GM23338 (cell line): ENCODE data around the gene HES7. TPM values are rescaled to one million over a fixed set of nuclear protein-coding genes. Genes with fewer than 3 reads are reported as not detected.

Experiments used
- ATAC-seq: fragments of 200-7000 bp; cut with Tn5 transposase; 3 replicates; pipeline ENCODE4 v1.9.1; 2020
- DNase-seq: peaks from one replicate; pipeline ENCODE4 v3.0.0-alpha.2; 2015; ENCODE audit warnings: low spot score
- H2AFZ ChIP-seq: fragments of 200-600 bp; sonication (generic); 2 replicates; pipeline ENCODE4 v1.8.0; 2016; ENCODE audit warnings: antibody characterized with exemption, mild to moderate bottlenecking, moderate library complexity
- H3F3A ChIP-seq: fragments of 200-600 bp; sonication (generic); replicated peaks from 2 replicates; pipeline ENCODE4 v1.8.0; 2017; ENCODE audit warnings: antibody characterized with exemption, mixed run types, low read depth
- H3K27ac ChIP-seq: fragments of 200-600 bp; sonication (generic); 2 replicates; pipeline ENCODE4 v1.6.1; 2016; ENCODE audit warnings: low read depth
- H3K27me3 ChIP-seq: fragments of 200-600 bp; sonication (generic); 2 replicates; pipeline ENCODE4 v1.8.0; 2016; ENCODE audit warnings: mild to moderate bottlenecking, mixed run types, moderate library complexity; ENCODE audit not compliant: insufficient read depth
- H3K36me3 ChIP-seq: fragments of 200-600 bp; sonication (generic); 2 replicates; pipeline ENCODE4 v1.8.0; 2016; ENCODE audit warnings: mild to moderate bottlenecking; ENCODE audit not compliant: insufficient read depth
- H3K4me1 ChIP-seq: fragments of 200-600 bp; sonication (generic); 2 replicates; pipeline ENCODE4 v1.8.0; 2016; ENCODE audit warnings: mild to moderate bottlenecking, moderate library complexity; ENCODE audit not compliant: insufficient read depth
- H3K4me2 ChIP-seq: fragments of 200-600 bp; sonication (generic); 2 replicates; pipeline ENCODE4 v1.7.1; 2017; ENCODE audit warnings: mixed run types
- H3K4me3 ChIP-seq: fragments of 200-600 bp; sonication (generic); 2 replicates; pipeline ENCODE4 v1.6.1; 2016; ENCODE audit warnings: mixed run types
- H3K79me2 ChIP-seq: fragments of 200-600 bp; sonication (generic); replicated peaks from 2 replicates; pipeline ENCODE4 v1.8.0; 2017; ENCODE audit warnings: mild to moderate bottlenecking; ENCODE audit not compliant: insufficient read depth
- H3K9me2 ChIP-seq: fragments of 200-600 bp; sonication (generic); 2 replicates; pipeline ENCODE4 v1.8.0; 2017; ENCODE audit not compliant: insufficient read depth
- H4K20me1 ChIP-seq: fragments of 200-600 bp; sonication (generic); replicated peaks from 2 replicates; pipeline ENCODE4 v1.8.0; 2017; ENCODE audit warnings: mild to moderate bottlenecking; ENCODE audit not compliant: insufficient read depth
- H3K27ac Mint-ChIP-seq: 2 replicates; pipeline ENCODE4 v1.8.0; 2020; ENCODE audit warnings: inconsistent platforms, mild to moderate bottlenecking, moderate library complexity, mixed read lengths
- H3K27me3 Mint-ChIP-seq: 3 replicates; pipeline ENCODE4 v1.8.0; 2022; ENCODE audit warnings: low read depth, mild to moderate bottlenecking, moderate library complexity, mixed read lengths, inconsistent platforms; ENCODE audit not compliant: insufficient read depth, poor library complexity
- H3K36me3 Mint-ChIP-seq: 3 replicates; pipeline ENCODE4 v1.8.0; 2021; ENCODE audit warnings: low read depth, mild to moderate bottlenecking, inconsistent platforms, moderate library complexity, mixed read lengths
- H3K4me1 Mint-ChIP-seq: 3 replicates; pipeline ENCODE4 v1.8.0; 2020; ENCODE audit warnings: mild to moderate bottlenecking, inconsistent platforms, mixed read lengths
- H3K4me3 Mint-ChIP-seq: 3 replicates; pipeline ENCODE4 v1.8.0; 2021; ENCODE audit warnings: moderate library complexity, mild to moderate bottlenecking, inconsistent platforms, mixed read lengths
- H3K9me3 Mint-ChIP-seq: 3 replicates; pipeline ENCODE4 v1.8.0; 2020; ENCODE audit warnings: moderate library complexity, mild to moderate bottlenecking, inconsistent platforms, mixed read lengths
- CREB1 ChIP-seq: fragments of 250-450 bp; sonication (Bioruptor Pico); IDR thresholded peaks from 2 replicates; pipeline ENCODE4 v1.5.0; 2020; ENCODE audit warnings: low read depth, mild to moderate bottlenecking, moderate library complexity
- EZH2phosphoT487 ChIP-seq: fragments of 200-600 bp; sonication (generic); IDR thresholded peaks from one replicate; pipeline ENCODE4 v1.8.1; 2018; ENCODE audit warnings: antibody characterized with exemption; ENCODE audit not compliant: unreplicated experiment
- JUNB ChIP-seq: IDR thresholded peaks from one replicate; pipeline ENCODE4 v1.6.1; 2016; ENCODE audit warnings: antibody characterized with exemption; ENCODE audit not compliant: unreplicated experiment
- NANOG ChIP-seq: IDR thresholded peaks from 2 replicates; pipeline ENCODE4 v1.6.1; 2016; ENCODE audit warnings: antibody characterized with exemption, borderline replicate concordance
- POLR2AphosphoS5 ChIP-seq: IDR thresholded peaks from 2 replicates; pipeline ENCODE4 v1.6.1; 2016; ENCODE audit warnings: antibody characterized with exemption, low read depth
- ZNF331 ChIP-seq: fragments of 250-450 bp; sonication (Bioruptor Pico); IDR thresholded peaks from 2 replicates; pipeline ENCODE4 v1.5.0; 2020; ENCODE audit warnings: low read depth, mild to moderate bottlenecking, moderate library complexity
- polyA plus RNA-seq: library from polyadenylated mRNA; unstranded; fragments of >200 nt; fragmentation: Nextera tagmentation; extraction: Ambion mirVana; gene quantifications from 2 replicates; pipeline ENCODE4 v1.2.1, GENCODE V29; 2016
- total RNA-seq: library from RNA; depleted of rRNA; stranded (reverse); fragments of >200 nt; shearing (Covaris generic); gene quantifications from 2 replicates; pipeline ENCODE4 v1.2.3, GENCODE V29; 2014
- TF ChIP-seq, protein P1 (sequence below): IDR thresholded peaks from one replicate; pipeline ENCODE4 v1.6.1; 2018; ENCODE audit warnings: antibody characterized with exemption; ENCODE audit not compliant: unreplicated experiment
- TF ChIP-seq, protein P2 (sequence below): fragments of 250-450 bp; sonication (Bioruptor Pico); IDR thresholded peaks from 2 replicates; pipeline ENCODE4 v1.5.0; 2020; ENCODE audit warnings: mild to moderate bottlenecking, moderate library complexity

The HES7 gene
- total and polyA plus RNA-seq, 2 experiments from 2014 or later = 0.14 TPM; not detected in 1

DNA sequence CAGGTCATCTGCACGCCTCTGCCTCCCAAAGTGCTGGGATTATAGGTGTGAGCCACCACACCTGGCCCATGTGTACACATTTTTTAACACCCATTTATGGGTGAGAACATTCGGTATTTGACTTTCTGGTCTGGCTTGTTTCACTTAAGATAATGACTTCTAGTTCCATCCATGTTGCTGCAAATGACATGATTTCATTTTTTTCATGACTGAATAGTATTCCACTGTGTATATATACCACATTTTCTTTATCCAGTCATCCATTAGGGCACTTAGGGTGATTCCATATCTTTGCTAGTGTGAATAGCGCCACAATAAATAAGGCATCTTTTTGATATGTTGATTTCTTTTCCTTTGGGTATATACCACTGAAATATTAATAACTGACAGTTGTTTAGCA lies 42.0 kb downstream of the HES7 start:
- Histone ChIP-seq H3K4me2 (no peak overlapping the region), H3K4me1 (peaks cover 10% of the 10 kb centered on the region; the same call in 1 of the 2 replicates), H3K27me3 (peaks cover 59% of the 10 kb centered on the region), H3K9me2 (no peaks in the 10 kb centered on the region), H2AFZ (no peak overlapping the region), H4K20me1 (0 out of 2 replicates have a peak, but pooled peaks cover 5% of the 10 kb centered on the region), H3K4me3 (no peak overlapping the region), H3K36me3 (no peaks in the 10 kb centered on the region), H3K79me2 (no peaks in the 10 kb centered on the region), H3K27ac (no peak overlapping the region), H3F3A (no peaks in the 10 kb centered on the region)
- Mint-ChIP-seq H3K4me1 (peaks cover 6% of the 10 kb centered on the region; the same call in 2 of the 3 replicates), H3K27ac (no peak overlapping the region), H3K4me3 (no peak overlapping the region), H3K36me3 (peaks cover 2% of the 10 kb centered on the region; the same call in 1 of the 3 replicates), H3K9me3 (peaks cover 5% of the 10 kb centered on the region; the same call in 2 of the 3 replicates), H3K27me3 (peaks cover 31% of the 10 kb centered on the region)
- TF ChIP-seq ZNF331 (CRISPR knock-in tag) = no peak
- TF ChIP-seq NANOG = no peak
- TF ChIP-seq, protein P1, sequence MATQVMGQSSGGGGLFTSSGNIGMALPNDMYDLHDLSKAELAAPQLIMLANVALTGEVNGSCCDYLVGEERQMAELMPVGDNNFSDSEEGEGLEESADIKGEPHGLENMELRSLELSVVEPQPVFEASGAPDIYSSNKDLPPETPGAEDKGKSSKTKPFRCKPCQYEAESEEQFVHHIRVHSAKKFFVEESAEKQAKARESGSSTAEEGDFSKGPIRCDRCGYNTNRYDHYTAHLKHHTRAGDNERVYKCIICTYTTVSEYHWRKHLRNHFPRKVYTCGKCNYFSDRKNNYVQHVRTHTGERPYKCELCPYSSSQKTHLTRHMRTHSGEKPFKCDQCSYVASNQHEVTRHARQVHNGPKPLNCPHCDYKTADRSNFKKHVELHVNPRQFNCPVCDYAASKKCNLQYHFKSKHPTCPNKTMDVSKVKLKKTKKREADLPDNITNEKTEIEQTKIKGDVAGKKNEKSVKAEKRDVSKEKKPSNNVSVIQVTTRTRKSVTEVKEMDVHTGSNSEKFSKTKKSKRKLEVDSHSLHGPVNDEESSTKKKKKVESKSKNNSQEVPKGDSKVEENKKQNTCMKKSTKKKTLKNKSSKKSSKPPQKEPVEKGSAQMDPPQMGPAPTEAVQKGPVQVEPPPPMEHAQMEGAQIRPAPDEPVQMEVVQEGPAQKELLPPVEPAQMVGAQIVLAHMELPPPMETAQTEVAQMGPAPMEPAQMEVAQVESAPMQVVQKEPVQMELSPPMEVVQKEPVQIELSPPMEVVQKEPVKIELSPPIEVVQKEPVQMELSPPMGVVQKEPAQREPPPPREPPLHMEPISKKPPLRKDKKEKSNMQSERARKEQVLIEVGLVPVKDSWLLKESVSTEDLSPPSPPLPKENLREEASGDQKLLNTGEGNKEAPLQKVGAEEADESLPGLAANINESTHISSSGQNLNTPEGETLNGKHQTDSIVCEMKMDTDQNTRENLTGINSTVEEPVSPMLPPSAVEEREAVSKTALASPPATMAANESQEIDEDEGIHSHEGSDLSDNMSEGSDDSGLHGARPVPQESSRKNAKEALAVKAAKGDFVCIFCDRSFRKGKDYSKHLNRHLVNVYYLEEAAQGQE = no peak
- no peak for TF ChIP-seq POLR2AphosphoS5
- no peak for TF ChIP-seq CREB1 (CRISPR knock-in tag)
- no peak for TF ChIP-seq EZH2phosphoT487
- no peak for TF ChIP-seq JUNB
- TF ChIP-seq, protein P2, sequence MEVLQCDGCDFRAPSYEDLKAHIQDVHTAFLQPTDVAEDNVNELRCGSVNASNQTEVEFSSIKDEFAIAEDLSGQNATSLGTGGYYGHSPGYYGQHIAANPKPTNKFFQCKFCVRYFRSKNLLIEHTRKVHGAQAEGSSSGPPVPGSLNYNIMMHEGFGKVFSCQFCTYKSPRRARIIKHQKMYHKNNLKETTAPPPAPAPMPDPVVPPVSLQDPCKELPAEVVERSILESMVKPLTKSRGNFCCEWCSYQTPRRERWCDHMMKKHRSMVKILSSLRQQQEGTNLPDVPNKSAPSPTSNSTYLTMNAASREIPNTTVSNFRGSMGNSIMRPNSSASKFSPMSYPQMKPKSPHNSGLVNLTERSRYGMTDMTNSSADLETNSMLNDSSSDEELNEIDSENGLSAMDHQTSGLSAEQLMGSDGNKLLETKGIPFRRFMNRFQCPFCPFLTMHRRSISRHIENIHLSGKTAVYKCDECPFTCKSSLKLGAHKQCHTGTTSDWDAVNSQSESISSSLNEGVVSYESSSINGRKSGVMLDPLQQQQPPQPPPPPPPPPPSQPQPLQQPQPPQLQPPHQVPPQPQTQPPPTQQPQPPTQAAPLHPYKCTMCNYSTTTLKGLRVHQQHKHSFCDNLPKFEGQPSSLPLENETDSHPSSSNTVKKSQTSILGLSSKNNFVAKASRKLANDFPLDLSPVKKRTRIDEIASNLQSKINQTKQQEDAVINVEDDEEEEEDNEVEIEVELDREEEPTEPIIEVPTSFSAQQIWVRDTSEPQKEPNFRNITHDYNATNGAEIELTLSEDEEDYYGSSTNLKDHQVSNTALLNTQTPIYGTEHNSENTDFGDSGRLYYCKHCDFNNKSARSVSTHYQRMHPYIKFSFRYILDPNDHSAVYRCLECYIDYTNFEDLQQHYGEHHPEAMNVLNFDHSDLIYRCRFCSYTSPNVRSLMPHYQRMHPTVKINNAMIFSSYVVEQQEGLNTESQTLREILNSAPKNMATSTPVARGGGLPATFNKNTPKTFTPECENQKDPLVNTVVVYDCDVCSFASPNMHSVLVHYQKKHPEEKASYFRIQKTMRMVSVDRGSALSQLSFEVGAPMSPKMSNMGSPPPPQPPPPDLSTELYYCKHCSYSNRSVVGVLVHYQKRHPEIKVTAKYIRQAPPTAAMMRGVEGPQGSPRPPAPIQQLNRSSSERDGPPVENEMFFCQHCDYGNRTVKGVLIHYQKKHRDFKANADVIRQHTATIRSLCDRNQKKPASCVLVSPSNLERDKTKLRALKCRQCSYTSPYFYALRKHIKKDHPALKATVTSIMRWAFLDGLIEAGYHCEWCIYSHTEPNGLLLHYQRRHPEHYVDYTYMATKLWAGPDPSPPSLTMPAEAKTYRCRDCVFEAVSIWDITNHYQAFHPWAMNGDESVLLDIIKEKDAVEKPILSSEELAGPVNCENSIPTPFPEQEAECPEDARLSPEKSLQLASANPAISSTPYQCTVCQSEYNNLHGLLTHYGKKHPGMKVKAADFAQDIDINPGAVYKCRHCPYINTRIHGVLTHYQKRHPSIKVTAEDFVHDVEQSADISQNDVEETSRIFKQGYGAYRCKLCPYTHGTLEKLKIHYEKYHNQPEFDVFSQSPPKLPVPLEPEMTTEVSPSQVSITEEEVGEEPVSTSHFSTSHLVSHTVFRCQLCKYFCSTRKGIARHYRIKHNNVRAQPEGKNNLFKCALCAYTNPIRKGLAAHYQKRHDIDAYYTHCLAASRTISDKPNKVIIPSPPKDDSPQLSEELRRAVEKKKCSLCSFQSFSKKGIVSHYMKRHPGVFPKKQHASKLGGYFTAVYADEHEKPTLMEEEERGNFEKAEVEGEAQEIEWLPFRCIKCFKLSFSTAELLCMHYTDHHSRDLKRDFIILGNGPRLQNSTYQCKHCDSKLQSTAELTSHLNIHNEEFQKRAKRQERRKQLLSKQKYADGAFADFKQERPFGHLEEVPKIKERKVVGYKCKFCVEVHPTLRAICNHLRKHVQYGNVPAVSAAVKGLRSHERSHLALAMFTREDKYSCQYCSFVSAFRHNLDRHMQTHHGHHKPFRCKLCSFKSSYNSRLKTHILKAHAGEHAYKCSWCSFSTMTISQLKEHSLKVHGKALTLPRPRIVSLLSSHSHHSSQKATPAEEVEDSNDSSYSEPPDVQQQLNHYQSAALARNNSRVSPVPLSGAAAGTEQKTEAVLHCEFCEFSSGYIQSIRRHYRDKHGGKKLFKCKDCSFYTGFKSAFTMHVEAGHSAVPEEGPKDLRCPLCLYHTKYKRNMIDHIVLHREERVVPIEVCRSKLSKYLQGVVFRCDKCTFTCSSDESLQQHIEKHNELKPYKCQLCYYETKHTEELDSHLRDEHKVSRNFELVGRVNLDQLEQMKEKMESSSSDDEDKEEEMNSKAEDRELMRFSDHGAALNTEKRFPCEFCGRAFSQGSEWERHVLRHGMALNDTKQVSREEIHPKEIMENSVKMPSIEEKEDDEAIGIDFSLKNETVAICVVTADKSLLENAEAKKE = no peak
- ATAC-seq = no peak
- DNase-seq = no peak
